HUES48 (cell line): ENCODE data around the gene HOXC13.

Source experiments
- H3K27ac ChIP-seq: one replicate; pipeline ENCODE4 v1.7.0; 2013; ENCODE audit warnings: low read depth, low read length, inconsistent platforms
- H3K27me3 ChIP-seq: 2 replicates; pipeline ENCODE4 v1.6.1; 2013; ENCODE audit warnings: mild to moderate bottlenecking, low read length; ENCODE audit not compliant: control insufficient read depth, insufficient read depth
- H3K36me3 ChIP-seq: 2 replicates; pipeline ENCODE4 v1.6.1; 2013; ENCODE audit warnings: low read length; ENCODE audit not compliant: control insufficient read depth, insufficient read depth
- H3K4me1 ChIP-seq: 2 replicates; pipeline ENCODE4 v1.6.1; 2013; ENCODE audit warnings: mild to moderate bottlenecking, low read length; ENCODE audit not compliant: control insufficient read depth, insufficient read depth
- H3K4me3 ChIP-seq: 2 replicates; pipeline ENCODE4 v1.5.1; 2013; ENCODE audit warnings: mild to moderate bottlenecking, low read depth, low read length
- H3K9ac ChIP-seq: 2 replicates; pipeline ENCODE4 v1.6.1; 2013; ENCODE audit warnings: mild to moderate bottlenecking, low read depth, low read length, moderate library complexity
- H3K9me3 ChIP-seq: 2 replicates; pipeline ENCODE4 v1.6.1; 2013; ENCODE audit warnings: low read length; ENCODE audit not compliant: control insufficient read depth, insufficient read depth

The HOXC13 gene, protein sequence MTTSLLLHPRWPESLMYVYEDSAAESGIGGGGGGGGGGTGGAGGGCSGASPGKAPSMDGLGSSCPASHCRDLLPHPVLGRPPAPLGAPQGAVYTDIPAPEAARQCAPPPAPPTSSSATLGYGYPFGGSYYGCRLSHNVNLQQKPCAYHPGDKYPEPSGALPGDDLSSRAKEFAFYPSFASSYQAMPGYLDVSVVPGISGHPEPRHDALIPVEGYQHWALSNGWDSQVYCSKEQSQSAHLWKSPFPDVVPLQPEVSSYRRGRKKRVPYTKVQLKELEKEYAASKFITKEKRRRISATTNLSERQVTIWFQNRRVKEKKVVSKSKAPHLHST

GRCh38 chr12:53938326-53939140, at the start of gene HOXC13:
Gene HOXC13 (plus strand): TSS chr12:53938831. CDS start chr12:53938907, 76 bp downstream.
- no peaks in the 10 kb centered on the region for H3K4me1 ChIP-seq
- H3K27ac ChIP-seq = no peak within 1 kb of the TSS
- H3K9me3 ChIP-seq = no peaks in the 10 kb centered on the region
- H3K9ac ChIP-seq = no peak within 1 kb of the TSS
- peaks cover 99% of the 10 kb centered on the region for H3K27me3 ChIP-seq
- no peaks in the 10 kb centered on the region for H3K36me3 ChIP-seq
- peak within 1 kb of the TSS; percentile 3; the same call in 1 of the 2 replicates for H3K4me3 ChIP-seq

DNA sequence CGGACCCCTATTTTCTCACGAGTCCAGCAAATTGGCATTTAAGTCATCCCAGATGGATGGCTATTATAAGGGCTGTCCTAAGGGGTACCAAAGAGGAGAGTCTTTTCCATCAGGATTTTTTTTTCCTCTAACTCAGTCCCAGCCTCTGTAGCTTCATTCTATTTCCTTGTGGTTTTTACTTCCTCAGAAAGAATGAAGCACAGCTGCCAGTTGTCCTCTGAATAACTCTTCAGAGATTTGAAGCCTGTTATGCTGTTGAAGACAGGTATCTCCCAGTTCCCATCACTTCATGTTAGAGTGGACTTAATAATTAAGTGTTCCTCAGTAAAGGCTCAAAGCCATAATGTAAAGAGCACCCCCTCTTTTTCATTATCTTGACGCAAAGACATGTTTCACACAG, 48.5 kb upstream of the HOXC13 start:
- Histone ChIP-seq H3K9ac (no peak overlapping the region), H3K9me3 (no peaks in the 10 kb centered on the region), H3K36me3 (no peaks in the 10 kb centered on the region), H3K4me1 (no peaks in the 10 kb centered on the region), H3K27ac (no peak overlapping the region), H3K27me3 (peaks cover 4% of the 10 kb centered on the region), H3K4me3 (no peak overlapping the region)

DNA sequence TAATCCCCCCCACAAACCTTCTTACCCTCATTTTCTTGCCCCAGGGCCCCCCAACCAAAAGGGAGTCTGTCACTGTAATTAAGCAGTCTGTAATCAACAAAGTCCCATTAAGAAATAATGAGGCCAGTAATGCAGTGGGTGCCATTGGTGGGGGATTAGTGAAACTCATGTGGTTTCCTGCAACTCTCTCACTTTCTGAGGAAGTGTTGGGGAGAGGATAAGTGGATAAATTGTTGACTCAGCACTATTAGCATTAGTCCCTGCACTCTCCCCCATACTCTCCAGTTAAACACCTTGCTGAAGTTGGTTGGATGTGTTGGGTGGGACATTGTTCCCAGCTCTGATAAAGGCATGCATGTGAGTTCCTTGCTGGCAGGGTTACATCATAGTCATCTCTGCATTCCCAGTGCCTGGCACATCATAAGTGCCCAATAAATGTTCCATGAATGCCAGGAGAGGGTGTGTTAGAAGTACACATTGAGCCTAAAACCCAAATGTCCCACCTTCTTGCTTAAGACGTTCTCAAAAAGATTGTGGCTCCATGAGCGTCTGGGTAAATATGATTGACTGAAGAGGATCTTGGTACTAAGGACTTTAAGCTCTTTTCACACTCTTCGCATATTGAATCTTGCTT, 45.8 kb upstream of the HOXC13 start:
- no peaks in the 10 kb centered on the region for H3K4me1 ChIP-seq
- no peaks in the 10 kb centered on the region for H3K9me3 ChIP-seq
- H3K9ac ChIP-seq = no peak overlapping the region
- H3K36me3 ChIP-seq = no peaks in the 10 kb centered on the region
- no peak overlapping the region for H3K27ac ChIP-seq
- H3K4me3 ChIP-seq = no peak overlapping the region
- peaks cover 10% of the 10 kb centered on the region for H3K27me3 ChIP-seq

DNA sequence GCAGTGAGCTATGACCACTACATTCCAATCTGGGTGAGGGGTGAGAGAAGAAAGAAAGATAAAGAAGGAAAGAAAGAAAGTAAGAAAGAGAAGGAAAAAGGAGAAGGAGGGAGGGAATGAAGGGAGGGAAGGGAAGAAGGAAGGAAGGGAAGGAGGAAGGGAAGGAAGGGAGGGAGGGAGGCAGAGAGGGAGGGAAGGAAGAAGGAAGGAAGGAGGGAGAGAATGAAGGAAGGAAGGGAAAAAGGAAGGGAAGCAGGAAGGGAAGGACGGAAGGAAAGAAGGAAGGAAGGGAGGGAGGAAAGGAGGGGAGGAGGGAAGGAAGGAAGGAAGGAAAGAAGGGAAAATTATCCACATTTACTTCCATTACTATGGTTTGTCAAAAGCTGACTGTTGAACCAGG, 39.4 kb upstream of the HOXC13 start:
- no peak overlapping the region for H3K4me3 ChIP-seq
- no peaks in the 10 kb centered on the region for H3K4me1 ChIP-seq
- no peak overlapping the region for H3K27ac ChIP-seq
- H3K36me3 ChIP-seq = no peaks in the 10 kb centered on the region
- no peaks in the 10 kb centered on the region for H3K9me3 ChIP-seq
- peaks cover 33% of the 10 kb centered on the region for H3K27me3 ChIP-seq
- H3K9ac ChIP-seq = no peak overlapping the region

- Histone ChIP-seq H3K9me3 (no peaks in the 10 kb centered on the region), H3K27me3 (peaks cover 36% of the 10 kb centered on the region), H3K27ac (no peak overlapping the region), H3K4me3 (no peak overlapping the region), H3K4me1 (no peaks in the 10 kb centered on the region), H3K9ac (no peak overlapping the region), H3K36me3 (no peaks in the 10 kb centered on the region)
Measured at GRCh38 chr12:53907103-53907502, 31.5 kb upstream of the HOXC13 start.

DNA sequence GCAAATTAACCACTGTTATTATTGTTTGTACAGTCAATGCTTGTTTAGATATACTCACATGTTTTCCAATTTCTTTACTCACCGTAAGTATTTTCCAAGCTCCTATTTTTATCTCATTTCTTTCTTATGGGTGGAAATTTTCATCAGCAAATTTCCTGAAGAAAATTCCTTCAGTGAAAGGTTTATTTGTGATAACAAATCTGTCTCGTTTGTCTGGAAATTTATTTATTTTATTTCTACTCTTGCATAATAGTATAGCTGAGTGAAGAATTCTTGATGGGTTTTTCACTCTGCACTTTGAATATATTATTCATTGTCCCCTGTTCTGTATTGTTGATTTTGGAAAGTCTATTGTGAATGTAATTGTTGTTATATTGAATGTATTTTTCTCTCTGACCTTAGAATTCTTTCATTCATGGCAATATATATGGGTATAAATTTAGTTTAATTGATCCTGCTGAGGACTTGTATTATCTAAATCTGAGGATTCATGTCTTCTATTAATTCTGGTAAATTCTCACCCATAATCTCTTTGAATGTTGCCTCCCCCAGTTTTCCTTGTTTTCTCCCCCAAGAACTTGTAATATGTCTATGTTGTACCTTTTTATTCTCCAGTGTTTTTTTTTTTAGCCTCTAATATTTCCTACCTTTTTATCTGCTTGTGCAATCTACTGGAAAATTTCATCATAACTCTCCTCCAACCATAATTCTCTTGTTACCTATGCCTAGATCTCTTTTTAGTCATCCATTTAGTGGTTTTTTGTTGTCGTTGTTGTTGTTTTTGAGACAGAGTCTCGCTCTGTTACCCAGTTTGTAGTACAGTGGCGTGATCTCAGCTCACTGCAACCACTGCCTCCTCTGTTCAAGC, 21.6 kb upstream of the HOXC13 start:
- Histone ChIP-seq H3K36me3 (no peaks in the 10 kb centered on the region), H3K9ac (no peak overlapping the region), H3K4me1 (no peaks in the 10 kb centered on the region), H3K27me3 (peaks cover 60% of the 10 kb centered on the region), H3K9me3 (no peaks in the 10 kb centered on the region), H3K4me3 (no peak overlapping the region), H3K27ac (no peak overlapping the region)

GRCh38 chr12:53924521-53925405, 13.9 kb upstream of the HOXC13 start:
- no peak overlapping the region for H3K27ac ChIP-seq
- no peaks in the 10 kb centered on the region for H3K36me3 ChIP-seq
- no peaks in the 10 kb centered on the region for H3K4me1 ChIP-seq
- H3K4me3 ChIP-seq = no peak overlapping the region
- peaks cover 100% of the 10 kb centered on the region for H3K27me3 ChIP-seq
- H3K9me3 ChIP-seq = no peaks in the 10 kb centered on the region
- no peak overlapping the region for H3K9ac ChIP-seq

- no peaks in the 10 kb centered on the region for H3K36me3 ChIP-seq
- no peaks in the 10 kb centered on the region for H3K4me1 ChIP-seq
- H3K9me3 ChIP-seq = no peaks in the 10 kb centered on the region
- no peak overlapping the region for H3K4me3 ChIP-seq
- H3K27me3 ChIP-seq = peaks cover 100% of the 10 kb centered on the region
- no peak overlapping the region for H3K27ac ChIP-seq
- H3K9ac ChIP-seq = no peak overlapping the region
Measured at GRCh38 chr12:53927220-53928029, 11.2 kb upstream of the HOXC13 start.

- Histone ChIP-seq H3K27me3 (peaks cover 100% of the 10 kb centered on the region), H3K4me3 (no peak overlapping the region), H3K27ac (no peak overlapping the region), H3K36me3 (no peaks in the 10 kb centered on the region), H3K9me3 (no peaks in the 10 kb centered on the region), H3K4me1 (no peaks in the 10 kb centered on the region), H3K9ac (no peak overlapping the region)
Measured at GRCh38 chr12:53928054-53928835, 10.4 kb upstream of the HOXC13 start.
